Lower leg skin (tissue), 3 donors: ENCODE measurements around the gene MAD1L1.

ENCODE experiments used
- CTCF ChIP-seq, 3 donors: fragments of 450-650 bp; IDR thresholded peaks; one replicate each; pipeline ENCODE4 v1.5.1; 2016; ENCODE audit warnings: antibody characterized with exemption in 3 of 3, mild to moderate bottlenecking in 3 of 3, moderate library complexity in 2 of 3
- POLR2A ChIP-seq, 2 donors: fragments of 450-650 bp; IDR thresholded peaks; one replicate each; pipeline ENCODE4 v1.6.1; 2016 to 2017; ENCODE audit warnings: antibody characterized with exemption in 2 of 2, mild to moderate bottlenecking in 1 of 2, moderate library complexity in 1 of 2

DNA sequence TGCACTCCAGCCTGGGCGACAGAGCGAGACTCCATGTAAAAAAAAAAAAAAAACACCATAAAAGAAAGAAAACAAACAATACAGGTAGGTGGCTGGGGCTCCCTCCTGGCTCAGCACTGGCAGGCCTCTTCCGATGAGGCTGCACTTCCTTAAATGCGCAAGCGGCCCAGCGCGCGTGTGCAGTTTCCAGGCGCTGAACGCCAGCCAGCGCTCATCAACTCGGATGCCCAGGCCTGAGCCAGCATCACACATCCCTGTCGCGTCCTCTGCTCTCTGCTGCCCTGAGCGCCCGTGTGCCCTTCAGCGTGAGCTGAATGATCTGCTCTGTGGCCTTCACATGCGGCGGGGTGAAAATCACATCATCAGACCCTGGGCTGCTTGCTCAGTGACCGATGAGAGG is 41.1 kb upstream of the MAD1L1 start:
- TF ChIP-seq CTCF (IDR thresholded peaks at IDR 0.05), result no peak
- no peak for TF ChIP-seq POLR2A (IDR thresholded peaks at IDR 0.05)
